GM18519 (cell line): Measurements from ENCODE around the gene TCEA3.

Experiments
- ATAC-seq: cut with Tn5 transposase; IDR thresholded peaks from one replicate; pipeline ENCODE4 v1.9.1; 2021; ENCODE audit warnings: mild to moderate bottlenecking, moderate library complexity; ENCODE audit not compliant: unreplicated experiment, low FRiP score

TCEA3 gene

GRCh38 chr1:23370709-23371584, 53.6 kb downstream of the TCEA3 start:
- no peak for ATAC-seq

GRCh38 chr1:23370330-23370708, 54.2 kb downstream of the TCEA3 start:
- no peak for ATAC-seq

DNA sequence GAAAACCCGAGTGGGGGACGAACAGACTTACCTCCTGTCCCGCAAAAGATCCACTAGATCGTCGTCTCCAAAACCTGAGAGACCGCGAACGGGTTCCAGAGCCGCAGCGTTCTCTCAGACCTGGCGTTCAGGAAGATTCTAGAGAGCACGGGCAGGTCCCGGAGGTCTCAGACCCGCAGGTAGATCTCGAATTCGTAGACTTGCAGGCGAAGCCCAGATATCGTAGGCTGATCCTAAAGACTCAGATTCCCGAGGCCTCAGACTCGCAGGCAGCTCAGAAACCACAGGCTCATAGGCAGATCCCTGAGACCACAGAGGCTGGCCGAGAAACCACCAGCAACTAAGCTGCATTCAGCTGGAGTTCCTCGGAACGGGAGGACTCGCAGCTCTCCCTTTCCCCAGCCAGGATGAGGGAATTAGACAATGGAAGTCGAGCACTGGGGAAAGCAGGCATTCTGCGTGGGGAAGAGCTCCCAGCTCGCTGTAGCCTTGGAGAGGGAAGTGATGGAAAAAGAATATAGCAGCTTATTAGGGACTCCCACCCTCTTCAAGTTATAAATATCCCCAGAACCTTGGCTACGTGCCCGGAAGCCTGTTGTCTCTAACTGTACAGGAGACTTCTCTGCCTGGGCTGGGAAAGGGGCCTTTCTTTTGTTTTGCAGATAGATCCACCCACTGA, 55.1 kb downstream of the TCEA3 start, which contains the start of gene ZNF436:
TSS of gene ZNF436 (minus strand) at position 502 of the 679 bp plus-strand sequence. CDS start 1,831 bp downstream, outside the sequence.
- ATAC-seq = no peak

DNA sequence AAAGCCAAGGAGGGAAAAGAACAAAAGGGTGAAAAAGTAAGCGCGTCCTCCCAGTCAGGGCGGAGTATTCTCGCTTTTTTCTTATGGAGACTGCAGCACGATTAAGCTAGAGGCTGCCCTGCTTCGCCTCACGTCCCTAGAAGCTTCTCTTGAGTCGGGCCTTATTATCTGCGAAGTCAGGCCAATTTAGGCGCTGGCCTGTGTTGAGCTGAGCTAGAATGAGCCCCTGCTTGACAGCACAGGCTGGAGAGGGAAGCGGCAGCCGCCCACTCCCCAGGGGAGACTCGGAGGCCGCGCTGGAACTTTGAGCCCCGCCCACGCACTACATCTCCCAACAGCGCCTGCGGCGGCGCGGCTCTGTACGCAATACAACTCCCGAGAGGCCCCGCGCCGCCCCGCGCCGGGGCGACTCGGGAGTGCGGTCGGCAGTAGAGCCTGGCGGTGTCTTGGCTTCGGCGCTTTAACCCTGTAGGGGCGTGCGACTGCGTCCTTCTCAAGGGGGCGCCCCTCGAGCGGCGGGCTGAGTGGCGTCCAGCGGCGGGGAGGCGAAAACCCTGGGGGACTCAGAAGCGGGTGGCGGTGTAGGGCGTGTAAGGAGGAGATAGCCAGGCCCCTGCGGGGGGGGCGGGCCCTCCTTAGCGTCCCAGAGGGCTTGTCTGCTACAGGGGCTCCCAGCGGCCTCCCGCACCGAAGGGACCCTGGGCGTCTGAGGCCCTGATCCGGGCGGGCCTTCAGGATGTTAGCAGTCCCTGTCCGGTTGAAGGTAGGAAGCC, 55.8 kb downstream of the TCEA3 start:
- peak; percentile 44 for ATAC-seq

DNA sequence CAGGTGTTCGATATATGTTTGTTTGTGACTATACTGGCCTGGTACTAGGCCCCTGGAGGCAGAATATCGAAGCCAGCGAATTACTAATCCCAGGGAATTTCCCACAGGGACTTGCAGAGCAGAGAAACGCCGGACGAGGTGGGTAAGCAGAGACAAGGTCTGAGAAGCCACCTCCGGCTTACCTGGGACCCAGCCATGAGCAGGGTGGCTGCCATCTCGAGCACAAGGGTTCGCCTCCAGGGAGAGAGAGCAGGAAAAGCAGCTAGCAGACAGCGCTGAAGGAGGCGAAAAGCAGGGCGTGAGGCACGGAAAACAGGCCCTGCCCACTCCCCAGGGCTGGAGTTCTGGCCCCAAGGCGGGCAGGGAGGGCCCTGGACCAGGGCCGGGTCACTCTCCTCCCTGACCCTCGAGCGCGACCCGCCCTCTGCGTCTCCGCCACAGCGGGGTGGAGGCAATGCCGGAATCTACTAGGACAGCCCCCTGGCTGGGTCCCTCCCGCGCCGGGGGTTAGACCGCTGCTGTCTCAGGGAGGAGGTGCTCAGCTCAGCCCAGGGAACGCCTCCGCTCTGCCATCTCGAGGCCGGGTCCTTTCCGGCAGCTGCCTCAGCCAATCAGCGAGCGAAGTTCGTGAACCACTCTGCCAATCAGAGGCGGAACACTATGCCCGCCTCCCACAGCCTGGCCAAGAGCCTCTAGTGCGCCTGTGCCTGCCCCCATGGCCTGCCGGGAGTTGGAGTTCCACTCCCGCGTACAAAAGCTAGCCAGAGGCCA, 56.6 kb downstream of the TCEA3 start:
- ATAC-seq = peak; percentile 85

DNA sequence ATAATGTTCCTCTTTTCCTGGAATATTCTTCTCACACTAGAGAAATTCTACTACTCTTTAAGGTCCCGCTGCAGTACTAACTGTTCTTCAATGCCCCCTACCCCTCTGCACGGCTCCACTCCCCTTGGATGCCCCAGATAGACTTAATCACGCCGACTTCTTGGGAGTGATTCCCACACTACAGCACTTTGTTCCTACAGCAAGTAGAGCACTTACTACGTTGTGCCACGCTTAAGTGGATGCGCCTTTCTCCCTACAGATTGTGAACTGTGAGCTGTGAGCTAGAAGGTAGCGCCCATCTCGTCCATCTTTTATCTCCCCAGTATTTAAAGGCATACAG, 57.1 kb downstream of the TCEA3 start:
- no peak for ATAC-seq

DNA sequence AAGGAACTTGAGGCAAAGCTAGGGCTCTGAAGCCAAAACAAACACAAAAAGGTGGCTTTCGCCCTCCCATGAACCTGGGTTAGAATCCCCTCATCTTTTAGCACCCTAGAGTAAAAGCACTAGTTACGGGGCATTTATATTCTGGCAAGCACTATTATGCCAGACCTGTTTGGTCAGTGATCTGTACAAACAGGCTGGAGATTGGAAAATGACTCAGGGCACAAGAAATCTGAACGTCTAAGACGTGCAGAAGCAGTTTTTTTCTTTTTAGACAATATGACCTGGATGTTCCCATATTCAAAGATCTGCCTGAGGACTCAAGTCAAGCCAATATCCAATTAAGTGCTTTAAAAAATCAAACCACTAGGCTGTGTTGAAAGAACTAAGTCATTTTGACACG, 58.0 kb downstream of the TCEA3 start:
- ATAC-seq = no peak

DNA sequence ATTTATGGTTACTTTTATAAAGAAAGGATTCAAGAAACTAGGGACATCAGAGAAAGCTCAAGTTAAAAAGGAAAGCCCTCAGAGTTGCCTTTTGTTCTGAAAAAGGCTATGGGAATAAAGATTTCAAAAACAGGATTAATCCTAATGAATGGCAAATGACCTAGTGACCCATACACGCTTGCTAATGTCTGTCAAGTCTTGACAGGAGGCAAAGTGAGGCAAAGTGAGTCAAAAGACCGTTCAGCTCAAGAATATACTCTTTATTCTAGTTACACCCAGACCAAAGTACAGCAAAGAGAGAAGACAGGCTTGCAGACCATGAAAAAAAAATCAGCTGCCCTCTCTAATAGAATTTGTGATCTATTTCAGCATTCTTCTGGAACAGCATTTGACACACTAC, 58.4 kb downstream of the TCEA3 start:
- ATAC-seq = no peak

DNA sequence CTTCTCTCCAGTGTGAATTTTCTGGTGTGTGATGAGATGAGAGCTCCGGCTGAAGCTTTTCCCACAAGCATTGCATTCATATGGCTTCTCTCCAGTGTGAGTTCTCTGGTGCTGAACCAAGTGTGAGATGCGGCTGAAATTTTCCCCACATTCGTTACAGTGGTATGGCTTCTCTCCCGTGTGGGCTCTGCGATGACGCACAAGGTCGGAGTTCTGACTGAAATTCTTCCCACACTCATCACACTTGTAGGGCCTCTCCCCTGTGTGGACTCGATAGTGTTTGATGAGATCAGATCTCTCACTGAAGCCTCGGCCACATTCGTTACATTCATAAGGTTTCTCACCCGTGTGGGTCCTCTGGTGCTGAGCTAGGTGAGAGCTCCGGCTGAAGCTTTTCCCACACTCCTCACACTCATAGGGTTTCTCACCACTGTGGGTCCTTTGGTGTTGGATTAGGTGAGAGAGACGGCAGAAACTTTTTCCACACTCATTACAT, 62.3 kb downstream of the TCEA3 start:
- no peak for ATAC-seq

DNA sequence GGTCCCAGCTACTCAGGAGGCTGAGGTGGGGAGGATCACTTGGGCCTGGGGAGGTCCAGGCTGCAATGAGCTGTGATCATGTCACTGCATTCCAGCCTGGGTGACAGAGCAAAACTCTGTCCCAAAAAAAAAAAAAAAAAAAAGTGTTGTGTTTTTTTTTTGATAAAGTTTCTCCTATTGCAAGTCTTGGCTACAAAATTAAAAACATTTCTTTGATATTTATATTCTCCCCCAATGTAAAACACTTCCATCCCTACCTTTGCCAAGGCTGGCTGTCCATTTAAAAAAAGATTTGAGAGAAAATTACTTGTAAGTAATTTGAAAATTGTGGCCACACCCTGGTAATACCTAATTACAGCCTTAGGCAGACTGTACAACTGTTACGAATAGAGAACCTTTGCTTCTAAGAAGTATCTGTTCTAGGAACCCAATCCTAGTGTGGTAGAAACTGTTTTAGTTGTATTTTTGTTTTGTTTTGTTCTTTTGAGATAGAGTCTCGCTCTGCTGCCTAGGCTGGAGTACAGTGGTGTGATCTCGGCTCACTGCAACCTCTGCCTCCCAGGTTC, 66.2 kb downstream of the TCEA3 start:
- ATAC-seq = no peak

DNA sequence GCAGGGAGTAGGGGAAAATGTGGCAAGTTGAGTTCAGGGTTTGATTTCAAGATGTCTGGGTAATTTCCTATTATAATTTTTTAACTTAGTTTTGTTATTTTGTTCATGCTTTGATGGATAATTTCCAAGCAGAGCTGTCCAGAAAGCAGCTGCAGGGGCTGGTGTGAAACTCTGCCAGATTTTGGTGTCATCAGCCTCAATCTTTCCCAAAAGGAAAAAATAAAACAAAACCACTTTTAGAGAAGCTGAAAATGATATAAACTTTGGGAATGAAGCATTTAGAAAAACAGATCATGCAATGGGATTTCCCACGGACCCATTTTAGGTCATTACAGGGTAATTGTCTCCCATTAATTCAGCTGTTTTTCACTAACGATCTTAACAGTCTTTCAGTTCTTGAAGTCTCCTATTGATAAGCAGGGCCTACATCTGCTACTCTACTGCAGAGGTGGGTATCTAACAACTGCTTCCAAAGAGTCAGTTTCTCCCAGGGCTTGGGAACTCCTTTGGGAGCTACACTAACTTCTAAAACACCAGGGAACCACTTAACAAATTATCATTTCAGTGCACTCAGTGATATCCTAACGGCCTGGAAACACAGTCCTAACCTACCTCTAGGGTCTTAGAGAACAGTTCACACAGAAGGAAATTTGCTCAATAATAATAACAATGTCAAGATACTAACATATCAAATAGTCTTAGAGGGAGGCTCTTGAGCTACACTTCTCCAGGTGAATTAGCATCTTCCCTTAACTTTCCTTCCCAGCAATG, 67.2 kb downstream of the TCEA3 start:
- ATAC-seq = no peak

DNA sequence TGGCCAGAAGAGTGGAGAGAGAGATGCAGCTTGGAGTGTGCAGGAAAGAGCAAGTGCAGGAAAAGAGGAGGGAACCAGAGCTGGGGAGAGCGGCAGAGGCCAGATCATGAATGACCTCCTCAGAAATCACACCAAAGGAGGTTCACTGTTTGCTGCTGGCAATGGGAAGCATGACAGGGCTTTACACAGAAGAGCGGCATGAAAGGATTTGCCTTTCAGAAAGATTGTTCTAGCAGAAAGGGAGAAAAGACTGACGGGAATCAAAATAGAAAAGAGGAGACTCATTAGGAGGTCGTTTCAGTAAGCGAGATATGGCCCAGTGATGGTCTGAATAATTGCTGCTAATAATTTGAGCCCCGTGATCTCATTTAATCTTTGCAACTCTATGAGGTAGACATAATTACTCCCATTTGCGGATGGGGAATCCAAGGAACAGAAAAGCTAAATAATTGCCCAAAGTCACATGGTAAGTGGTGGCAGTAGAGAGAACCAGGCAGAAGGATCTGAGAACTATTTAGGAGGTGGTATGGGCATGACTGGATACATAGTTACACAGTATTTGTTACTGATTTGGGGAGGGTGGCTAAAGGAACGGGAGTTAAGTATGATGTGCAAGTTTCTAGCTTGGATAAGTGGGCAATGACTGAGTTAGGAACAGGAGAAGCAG, 67.9 kb downstream of the TCEA3 start:
- ATAC-seq = no peak

DNA sequence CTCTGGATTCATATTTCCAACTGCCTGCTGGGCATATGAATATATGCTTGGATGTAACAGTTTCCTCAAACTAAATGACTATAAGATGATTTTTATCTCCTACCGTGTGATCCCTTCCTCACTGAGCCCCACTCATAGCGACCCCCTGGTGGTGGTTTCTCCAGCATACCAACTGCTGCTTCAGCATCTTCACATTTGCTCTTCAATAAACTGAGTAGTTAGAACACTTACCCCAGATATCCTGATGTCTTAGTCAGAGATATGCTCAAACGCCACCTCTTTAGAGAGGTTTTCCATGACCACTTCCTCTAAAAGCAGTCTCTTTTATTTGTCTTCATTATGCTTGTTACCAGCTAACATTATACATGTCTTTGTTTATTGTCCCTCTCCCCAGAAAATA, 70.3 kb downstream of the TCEA3 start:
- no peak for ATAC-seq

GRCh38 chr1:23352096-23352695, 72.4 kb downstream of the TCEA3 start:
- ATAC-seq = no peak

GRCh38 chr1:23345920-23346319, 78.6 kb downstream of the TCEA3 start:
- no peak for ATAC-seq

GRCh38 chr1:23344987-23345472, 79.5 kb downstream of the TCEA3 start:
- no peak for ATAC-seq

GRCh38 chr1:23344111-23344986, 80.2 kb downstream of the TCEA3 start, which contains the start of gene HNRNPR:
Gene HNRNPR, minus strand, starts transcription at chr1:23344284. Its CDS starts 3,276 bp downstream, at chr1:23341008.
- ATAC-seq = peak; percentile 82
